GM15510 (cell line): Measurements from ENCODE around the gene MYO9A.

Experiments
- POLR2A ChIP-seq: IDR thresholded peaks from 3 replicates; pipeline ENCODE4 v1.6.1; 2011; ENCODE audit warnings: borderline replicate concordance; ENCODE audit not compliant: insufficient read length; ENCODE audit errors: extremely low read depth

The MYO9A gene

GRCh38 chr15:72153269-72154000 is 35.5 kb upstream of the MYO9A start:
- TF ChIP-seq POLR2A: no peak

DNA sequence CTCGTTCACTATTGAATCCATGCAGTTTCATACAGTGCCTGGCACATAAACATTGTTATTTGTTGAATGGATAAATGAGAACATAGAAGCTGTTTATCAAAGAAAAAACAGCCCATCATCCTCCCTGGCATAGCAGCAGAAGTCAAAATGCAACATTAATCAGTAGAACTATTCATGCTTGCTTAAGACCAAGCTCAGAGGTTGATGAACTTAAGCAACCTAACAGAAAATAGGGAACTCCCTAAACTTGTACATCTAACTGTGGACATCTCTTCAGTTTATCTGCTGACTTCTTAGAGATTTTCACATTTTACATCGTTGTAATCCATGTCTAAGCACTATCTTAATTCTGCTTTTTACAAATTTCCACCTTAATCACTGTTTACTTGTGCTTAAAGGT is 29.5 kb upstream of the MYO9A start:
- no peak for TF ChIP-seq POLR2A

DNA sequence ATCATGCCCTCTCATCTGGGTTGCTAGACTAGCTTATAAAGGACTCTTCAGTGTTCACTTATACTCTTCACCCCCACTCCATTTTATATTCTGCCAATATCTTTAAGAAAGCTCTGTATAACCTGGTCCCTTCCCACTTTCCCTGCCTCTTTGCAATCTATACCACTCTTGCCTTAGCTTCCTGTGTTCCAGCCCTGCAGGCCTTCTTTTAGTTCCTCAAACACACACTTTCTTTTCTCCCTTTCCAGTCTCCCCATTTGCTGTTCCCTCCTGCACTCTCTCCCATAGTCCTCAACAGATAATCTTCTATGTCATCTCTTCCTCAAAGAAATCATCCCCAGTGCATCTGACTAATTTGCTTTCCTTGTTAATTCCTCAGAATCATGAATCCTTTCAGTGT is 29.0 kb upstream of the MYO9A start:
- TF ChIP-seq POLR2A: no peak

GRCh38 chr15:72146221-72146620 is 28.3 kb upstream of the MYO9A start:
- TF ChIP-seq POLR2A: no peak

- TF ChIP-seq POLR2A: no peak
These were observed 23.5 kb upstream of the MYO9A start for GRCh38 chr15:72141171-72142084.

GRCh38 chr15:72140088-72140487 is 22.1 kb upstream of the MYO9A start:
- no peak for TF ChIP-seq POLR2A

DNA sequence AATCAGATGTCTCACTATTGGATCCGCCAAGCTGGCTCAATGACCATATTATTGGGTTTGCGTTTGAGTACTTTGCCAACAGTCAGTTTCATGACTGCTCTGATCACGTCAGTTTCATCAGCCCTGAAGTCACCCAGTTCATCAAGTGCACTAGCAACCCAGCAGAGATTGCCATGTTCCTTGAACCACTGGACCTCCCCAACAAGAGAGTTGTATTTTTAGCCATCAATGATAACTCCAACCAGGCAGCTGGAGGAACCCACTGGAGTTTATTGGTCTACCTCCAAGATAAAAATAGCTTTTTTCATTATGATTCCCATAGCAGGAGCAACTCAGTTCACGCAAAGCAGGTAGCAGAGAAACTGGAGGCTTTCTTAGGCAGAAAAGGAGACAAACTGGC is 21.7 kb upstream of the MYO9A start:
- no peak for TF ChIP-seq POLR2A

DNA sequence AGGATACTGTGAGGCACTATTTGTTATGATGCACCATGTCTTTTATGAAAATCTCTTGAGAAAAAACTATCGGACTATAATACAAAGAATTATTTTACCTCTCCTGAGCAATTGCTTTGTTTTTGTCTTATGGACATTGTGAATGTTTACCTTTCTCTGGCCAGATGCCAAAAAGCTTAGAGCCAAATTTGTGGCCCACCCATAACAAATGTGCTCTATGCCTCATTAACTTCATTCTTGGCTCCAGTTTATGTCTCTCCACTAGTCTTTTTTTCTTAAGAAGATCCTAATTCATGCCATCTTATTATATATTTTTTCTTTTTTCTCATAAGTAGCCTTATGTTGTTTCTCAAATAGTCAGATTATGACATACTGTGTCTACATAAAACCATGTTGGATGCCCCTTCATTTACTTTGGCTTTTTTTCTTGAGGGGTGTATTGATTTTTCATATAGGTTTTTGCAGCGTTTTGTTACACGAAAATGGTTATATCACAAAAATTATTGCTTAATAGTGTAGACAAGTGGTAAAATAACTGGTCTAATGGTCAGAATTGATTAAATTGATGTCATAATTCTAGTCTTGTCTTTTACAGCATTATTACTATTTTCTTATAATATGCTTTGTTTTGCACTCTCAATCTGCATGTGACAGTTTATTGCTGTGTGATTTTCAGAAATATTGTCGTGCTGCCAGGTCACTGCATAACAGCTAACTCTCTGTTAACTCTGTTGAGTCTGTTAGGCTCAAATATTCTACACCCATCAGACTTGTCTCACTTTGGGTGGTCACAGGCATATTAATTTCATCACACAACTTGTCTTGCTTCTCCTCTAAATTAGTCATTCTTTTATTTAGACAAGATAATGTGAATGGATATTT is 18.5 kb upstream of the MYO9A start:
- no peak for TF ChIP-seq POLR2A

DNA sequence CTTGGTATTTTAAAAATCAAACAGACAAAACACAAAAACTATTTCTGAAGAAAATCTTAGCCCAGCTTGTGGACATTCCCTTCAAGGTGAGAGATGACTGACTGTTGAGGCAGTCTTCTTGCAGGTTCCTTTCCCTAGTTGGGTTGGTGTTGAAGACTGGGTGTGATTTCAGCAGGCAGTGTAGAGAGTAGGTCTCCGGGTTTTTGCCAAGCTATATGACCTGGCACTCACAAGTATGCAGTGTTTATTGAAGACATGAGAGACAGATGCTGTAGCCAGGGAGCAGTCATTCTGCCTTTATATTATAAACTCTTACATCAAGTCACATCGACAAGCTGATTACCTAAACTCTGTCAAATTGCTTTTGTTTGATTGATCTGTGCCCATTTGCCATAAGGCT is 17.8 kb upstream of the MYO9A start:
- no peak for TF ChIP-seq POLR2A

- no peak for TF ChIP-seq POLR2A
These were observed 15.3 kb upstream of the MYO9A start for GRCh38 chr15:72133211-72133610.

DNA sequence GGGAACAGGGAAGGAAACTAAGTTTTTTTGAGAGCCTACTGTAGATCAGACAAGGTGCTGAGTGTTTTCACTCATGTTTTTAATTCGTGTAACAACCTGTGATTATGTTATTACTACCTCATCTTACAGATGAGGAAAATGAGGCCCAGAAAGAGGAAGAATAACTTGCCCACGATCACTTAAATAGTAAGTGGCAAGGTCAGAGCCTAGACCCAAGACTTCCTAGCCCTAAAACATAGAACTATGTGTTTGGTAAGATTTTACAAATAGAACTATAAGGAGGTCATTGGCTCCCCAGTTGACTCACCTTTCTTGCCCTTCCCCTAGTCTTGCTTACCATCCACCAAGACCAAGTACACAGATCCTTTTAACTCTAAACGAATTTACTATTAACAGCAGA is 14.0 kb upstream of the MYO9A start:
- TF ChIP-seq POLR2A: no peak

DNA sequence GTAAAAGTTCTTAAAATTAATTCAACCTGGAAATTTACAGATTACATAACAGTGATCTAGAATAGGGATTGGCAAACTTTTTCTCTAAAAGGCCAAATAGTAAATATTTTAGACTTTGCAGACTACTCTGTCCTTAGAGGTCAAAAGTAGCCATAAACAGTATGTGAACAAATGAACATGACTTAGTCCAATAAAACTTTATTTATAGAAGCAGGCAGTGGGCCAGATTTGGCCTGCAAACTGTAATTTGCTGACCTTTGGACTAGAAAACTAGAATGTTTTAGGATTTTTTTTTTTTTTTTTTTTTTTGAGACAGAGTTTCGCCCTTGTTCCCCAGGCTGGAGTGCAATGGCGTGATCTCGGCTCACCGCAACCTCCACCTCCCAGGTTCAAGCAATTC is 12.3 kb upstream of the MYO9A start:
- TF ChIP-seq POLR2A: no peak

DNA sequence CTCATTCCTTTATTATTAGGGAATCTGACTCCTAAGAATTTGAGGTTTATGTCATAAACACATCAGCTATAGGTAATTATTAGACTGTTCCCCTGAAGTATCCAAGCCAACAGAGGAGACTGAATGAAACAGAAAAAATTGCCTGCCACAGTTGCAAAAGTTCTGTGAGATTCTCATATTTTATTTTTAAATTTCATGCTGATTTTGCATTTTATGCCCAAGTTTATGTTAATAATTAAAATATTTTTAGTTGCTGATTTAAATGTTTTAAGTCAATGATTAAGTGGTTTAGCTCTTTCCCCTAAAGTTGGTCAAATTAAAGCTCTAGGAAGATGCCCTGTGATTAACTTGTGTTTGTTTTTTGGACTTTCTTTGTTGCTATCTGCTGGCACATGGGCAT is 10.4 kb upstream of the MYO9A start:
- TF ChIP-seq POLR2A: no peak

DNA sequence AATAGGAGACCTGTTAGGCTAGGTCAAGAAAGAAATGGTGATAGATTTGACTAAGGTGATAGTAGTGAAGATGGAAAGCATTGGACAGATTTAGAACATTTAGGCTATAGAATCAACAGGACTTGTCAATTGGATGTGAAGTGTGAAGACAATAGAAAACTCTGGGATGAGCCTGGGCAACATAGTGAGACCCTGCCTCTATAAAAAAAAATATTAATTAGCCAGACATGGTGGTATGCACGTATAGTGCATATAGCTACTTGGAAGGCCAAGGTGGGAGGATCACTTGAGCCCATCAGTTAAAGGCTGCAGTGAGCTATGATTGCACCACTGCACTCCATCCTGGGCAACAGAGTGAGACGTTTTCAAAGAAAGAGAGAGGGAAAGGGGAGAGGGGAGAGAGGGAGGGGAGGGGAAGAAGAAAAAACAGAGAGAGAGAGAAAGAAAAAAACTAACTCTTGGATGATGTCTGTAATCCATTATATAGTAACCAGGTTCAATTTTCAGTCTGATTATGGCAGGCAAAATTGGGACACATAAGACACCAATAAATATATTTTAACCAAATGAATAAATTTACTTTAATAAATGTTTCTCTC is 9.9 kb upstream of the MYO9A start:
- TF ChIP-seq POLR2A: no peak
